GM18519 (cell line): ENCODE measurements around the gene RGS3.
"Not testable (repeated sequence)": the region's sequence is repeated elsewhere in the genome, so short reads cannot be mapped to it uniquely, and the experiment has no call there.

Experiments used
- ATAC-seq: cut with Tn5 transposase; IDR thresholded peaks from one replicate; pipeline ENCODE4 v1.9.1; 2021; ENCODE audit warnings: mild to moderate bottlenecking, moderate library complexity; ENCODE audit not compliant: unreplicated experiment, low FRiP score

RGS3 gene

DNA sequence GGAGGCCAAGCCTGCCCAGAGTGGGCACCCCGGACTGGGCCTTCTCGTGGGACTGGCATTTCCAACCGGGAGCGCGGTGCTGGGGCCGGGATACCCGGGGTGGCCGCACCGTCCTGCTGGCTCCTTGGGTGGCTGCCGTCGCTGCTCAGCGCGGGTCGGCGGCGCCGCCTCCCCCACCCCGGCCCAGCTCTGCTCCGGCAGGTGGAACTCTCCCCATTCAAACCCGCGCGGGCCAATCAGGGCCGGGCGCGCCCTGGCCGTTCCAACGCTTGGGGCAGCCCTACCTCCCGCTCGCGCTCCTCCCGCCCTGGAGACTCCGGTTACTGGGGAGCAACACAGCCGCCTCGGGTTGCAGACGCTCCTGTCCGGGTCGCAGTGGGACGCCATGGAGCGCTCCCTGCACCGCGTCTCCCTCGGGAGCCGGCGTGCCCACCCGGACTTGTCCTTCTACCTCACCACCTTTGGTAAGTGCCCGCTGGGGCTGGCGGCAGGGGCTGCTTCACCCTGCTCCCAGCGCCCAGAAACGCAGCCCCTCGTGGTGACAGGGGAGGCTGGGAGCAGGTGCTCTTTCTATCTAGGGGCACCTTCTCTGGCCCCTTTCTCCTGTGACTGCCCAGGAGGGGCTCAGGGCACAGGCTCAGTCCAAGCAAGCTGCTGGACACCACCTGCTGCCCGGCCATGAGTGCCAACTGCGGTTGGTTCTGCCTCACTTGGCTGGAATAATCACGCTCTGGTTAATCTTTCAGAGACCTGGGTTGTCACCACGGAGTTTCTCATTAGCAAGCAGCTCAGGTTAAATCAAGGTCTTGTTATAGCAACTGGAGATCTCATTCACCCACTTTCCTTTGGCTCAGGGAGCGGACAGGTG is at the start of gene RGS3:
TSS of gene RGS3 (plus strand) at position 310 of the 868 bp plus-strand sequence. CDS start at position 386, 76 bp downstream.
- no peak for ATAC-seq

DNA sequence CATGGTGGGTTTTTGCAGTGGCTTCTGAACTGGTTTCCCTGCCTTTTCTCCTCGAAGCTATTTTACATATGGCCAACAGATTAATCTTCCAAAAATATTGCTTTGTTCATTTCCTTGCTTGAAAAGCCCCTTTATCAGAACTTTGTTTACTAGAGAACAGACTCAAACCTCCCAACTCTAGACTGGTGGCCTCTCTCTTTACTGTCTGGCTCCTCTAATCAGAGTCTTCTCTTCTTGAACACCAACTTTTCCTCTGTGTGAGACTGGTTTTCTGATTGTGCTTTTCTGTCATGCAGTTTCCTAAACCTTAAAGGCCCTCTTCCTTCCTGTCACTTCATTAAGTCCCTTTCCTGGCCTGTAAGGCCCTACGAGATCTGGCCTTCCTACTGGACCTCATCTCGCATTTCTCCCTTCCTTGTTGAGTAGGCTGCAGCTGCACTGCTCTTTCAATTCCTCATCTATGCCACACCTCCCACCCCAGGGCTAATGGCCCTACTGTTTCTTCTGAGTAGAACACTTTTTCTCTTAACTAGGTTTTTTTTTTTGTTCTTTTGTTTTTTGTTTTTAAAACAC is 47.3 kb upstream of the RGS3 start:
- ATAC-seq = no peak

GRCh38 chr9:113417370-113417769 is 46.2 kb upstream of the RGS3 start:
- no peak for ATAC-seq

DNA sequence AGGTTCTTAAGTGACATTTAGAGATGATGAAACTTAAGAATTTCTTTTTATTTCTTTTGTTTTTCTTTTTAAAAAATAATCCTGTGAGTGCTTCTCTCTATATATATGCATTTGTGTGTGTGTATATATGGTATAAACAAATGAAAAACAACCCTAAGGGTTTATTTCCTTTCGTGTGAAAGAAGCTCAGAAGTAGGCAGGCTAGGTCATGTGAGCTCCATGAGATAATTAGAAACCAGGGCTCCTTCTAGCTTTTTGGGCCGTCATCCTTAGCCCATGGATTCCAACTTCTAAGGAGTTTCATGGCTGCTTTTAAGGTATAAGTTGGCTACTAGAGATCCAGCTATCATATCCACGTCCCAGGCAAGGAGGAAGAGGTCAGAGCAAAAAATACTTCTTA is 41.8 kb upstream of the RGS3 start:
- no peak for ATAC-seq

GRCh38 chr9:113425072-113425471 is 38.5 kb upstream of the RGS3 start:
- no peak for ATAC-seq

GRCh38 chr9:113426701-113427100 is 36.8 kb upstream of the RGS3 start:
- ATAC-seq = no peak

DNA sequence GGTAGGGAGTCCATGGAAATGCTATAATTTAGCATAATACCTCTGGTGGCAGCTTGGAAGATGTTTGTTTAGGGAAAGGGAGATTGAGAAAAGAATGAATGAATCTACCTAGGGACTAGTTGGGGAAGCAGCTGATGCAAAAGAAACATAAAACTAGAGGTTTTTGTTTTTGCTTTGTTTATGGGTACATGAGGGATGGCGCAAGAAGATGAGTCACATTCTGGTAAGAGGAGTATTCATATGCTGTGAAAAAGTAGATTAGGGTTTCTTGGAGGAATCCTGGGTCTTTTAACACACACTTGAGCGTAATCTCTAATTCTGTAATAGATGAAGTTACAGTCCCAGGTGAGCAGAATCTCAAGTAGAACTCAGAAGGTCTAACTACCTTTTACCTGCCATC is 35.9 kb upstream of the RGS3 start:
- no peak for ATAC-seq

DNA sequence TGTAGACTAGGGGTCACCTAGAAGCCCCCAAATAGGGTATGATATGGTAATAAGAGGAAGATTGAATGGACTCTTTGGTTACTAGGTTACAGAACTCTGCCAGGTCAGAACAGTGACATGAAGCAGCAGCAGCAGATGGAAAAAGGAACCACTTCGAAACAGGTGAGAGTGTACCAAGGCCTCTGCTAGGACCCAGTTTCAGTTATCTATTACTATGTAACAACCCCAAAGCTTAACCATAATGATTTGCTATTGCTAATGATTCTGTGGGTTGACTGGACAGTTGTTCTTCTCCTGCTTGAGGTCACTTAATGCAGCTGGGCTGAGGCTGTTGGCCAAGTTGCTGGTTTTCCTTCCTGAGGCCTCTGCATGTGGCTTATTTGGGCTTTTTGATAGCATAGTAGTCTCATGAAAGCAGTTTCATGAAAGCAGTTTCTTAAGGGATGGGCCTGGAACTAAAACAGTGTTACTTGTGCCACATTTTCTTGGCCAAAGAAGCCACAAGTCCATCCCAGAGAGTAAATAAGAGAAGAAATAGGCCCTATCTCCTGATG is 35.4 kb upstream of the RGS3 start:
- ATAC-seq = no peak

DNA sequence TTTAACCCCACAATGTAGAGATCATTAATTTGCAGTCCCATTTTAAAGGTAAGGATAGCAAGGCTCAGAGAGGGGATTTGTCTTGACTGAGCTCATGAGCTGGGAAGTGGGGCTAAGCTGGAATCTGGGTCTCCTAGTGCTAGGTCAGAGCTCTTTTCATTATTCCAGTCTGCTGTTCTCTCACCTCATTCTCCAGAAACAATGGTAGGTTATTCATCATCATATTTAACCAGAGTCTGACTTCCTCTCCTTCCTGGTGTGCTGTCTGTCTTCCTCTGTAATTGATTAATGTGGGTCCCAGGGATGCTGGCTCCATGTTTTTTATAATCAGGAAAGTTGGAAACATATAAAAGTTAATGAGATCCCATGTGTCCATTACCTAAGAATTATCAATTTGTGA is 32.3 kb upstream of the RGS3 start:
- no peak for ATAC-seq

DNA sequence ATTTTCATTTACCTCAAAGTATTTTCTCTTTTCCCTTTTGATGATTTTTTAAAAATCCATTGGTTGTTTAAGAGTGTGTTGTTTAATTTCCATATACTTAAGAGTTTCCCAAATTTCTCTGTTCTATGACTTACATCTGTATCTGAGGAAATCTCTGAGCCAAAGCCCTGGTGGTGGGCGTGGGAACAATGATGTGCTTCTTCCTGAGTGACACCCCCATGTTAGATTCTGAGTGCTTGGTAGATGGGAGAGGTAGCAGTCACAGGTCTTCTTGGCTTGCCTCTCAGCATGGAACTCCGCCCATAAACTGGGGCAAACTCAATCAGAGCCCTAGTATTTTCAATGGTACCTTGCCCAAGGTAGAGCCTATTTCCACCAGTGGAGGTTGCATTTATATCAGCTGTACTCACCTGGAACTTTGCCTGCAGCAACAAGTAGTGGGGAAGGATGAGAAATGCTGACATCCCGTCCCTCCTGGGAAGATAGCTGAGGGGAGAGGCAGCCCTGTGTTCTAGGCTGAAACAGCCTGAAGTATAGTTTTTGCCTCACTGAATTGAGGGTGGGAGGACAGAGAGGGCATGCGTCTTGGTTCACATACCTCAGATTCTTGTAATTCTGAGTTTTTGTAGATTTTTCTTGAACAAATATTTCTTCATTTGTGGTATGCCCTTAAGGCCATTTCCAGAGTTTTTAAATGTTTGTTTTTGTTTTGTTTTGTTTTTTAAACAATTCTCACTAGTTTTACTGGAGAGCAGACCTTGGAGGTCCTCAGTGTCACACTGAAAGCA is 26.6 kb upstream of the RGS3 start:
- ATAC-seq = no peak

DNA sequence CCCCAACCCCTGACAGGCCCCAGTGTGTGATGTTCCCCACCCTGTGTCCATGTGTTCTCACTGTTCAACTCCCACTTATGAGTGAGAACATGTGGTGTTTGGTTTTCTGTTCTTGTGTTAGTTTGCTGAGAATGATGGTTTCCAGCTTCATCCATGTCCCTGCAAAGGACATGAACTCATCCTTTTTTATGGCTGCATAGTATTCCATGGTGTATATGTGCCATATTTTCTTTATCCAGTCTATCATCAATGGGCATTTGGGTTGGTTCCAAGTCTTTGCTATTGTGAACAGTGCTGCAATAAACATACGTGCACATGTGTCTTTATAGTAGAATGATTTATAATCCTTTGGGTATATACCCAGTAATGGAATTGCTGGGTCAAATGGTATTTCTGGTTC is 25.8 kb upstream of the RGS3 start:
- ATAC-seq = not testable (repeated sequence)

GRCh38 chr9:113444736-113445135 is 18.8 kb upstream of the RGS3 start:
- ATAC-seq = no peak

- ATAC-seq = no peak
Observed at GRCh38 chr9:113446323-113446740, 17.2 kb upstream of the RGS3 start.

DNA sequence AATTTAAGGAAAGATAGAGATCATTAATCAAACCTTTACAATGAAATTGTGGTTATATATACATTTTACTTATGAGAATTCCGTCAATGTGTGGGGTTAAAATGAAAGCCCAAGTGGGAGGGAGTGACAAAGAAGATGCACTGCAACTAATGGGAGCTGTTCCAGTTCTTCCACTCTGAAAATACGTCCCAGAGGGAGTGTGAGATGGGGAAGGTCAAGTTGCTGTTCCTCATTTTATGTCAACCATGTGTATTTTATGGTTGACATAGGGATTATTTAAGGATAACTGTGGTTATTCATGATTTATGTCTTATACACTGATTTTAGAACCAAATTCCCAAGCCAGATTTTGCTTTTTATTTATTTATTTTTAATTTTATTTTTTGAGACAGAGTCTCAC is 14.2 kb upstream of the RGS3 start:
- ATAC-seq = no peak

DNA sequence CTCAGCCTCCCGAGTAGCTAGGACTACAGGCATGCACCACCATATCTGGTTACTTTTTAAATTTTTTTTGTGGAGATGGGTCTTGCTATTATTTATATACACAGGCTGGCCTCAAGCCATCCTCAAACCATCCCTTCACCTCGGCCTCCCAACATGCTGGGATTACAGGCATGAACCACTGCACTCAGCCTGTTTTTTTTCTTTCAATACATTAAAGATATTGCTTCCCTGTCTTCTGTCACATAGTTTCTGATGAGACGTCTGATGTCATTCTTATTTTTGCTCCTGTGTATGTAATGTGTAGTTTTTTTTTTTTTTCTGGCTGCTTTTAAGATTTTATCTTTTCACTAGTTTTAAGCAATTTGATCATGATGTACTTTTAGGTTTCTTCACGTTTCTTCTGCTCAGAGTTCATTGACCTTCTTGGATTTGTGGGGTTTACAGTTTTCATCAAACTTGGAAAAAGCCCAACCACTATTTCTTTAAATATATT is 11.4 kb upstream of the RGS3 start:
- no peak for ATAC-seq

- ATAC-seq = no peak
Observed at GRCh38 chr9:113454914-113455761, 8.4 kb upstream of the RGS3 start.

DNA sequence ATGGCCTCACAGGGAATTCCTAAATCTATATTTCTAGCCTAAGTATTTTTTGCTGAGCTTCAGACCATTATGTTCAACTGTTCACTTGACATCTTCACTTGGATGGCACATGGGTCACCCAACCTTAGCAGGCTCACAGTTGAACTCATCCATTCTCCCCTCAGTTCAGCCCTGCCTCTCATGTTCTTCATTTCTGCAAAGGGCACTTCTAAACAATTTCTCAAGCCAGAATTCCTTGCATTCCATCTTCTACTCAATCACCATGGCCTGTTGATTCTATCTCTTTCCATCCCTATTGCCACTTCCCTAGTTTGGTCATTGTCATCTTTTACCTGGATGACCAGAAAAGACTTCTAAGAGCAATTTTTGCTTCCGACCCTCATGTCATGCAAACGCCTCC is 7.3 kb upstream of the RGS3 start:
- no peak for ATAC-seq

DNA sequence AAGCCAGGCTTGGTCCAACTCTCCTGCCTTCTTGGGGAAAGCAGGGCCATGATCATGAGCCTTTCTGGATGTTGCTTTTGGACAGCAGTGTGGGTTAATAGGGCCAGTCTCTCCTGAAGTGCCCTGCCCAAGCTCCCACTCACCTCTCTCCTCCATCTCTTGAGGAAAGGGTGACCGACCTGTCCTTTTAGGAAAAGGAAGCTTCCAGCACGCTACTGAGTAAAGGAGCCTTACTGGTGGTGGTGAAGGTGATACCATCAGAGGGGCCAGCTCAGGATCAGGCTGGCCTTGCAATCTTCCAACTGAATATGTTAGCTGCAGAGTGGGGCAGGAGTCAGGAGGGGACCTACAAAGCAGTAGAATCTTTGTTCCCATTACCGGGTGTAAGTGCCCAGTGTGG is 2.2 kb upstream of the RGS3 start:
- ATAC-seq = no peak

DNA sequence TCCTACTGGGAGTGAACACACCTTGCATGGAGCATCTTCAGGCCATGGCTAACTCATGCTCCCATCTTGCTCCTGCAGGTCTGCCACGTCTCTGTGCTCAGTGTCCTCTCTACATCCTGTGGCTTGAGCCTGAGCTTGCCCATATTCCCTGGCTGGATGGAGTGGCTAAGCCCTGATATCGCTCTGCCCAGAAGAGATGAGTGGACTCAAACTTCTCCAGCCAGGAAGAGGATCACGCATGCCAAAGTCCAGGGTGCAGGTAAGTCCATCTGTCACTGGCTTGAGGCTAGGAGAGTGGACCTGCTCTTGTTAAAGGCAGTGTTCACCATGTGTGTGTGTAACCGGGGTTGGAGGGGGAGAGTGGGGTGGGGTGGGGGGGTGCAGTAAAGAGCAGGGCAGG is 1.6 kb upstream of the RGS3 start:
- ATAC-seq = no peak

DNA sequence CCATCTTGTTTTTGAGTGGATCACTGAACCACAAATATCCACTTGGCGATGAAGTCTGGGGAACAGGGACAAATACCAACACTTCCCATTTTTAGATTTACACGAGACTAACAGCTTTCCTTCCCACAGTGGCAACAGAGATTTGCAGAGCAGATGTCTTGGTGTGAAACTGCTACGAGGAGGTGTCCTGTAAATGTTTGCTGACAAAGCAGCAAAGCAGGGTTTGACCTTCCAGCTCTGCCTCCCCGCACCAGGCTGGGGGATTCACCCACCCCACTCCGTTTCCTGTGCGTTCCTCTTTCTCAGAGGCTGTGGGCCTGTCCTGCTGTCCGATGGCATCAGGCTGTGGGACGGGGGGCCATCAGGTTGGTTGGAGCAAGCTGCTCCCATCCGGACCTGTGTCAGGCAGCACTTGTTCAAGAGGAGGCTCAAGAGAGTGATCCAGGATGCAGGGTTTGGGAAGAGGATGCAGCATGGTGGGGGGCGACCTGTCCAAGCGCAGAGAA is 693 bp upstream of the RGS3 start:
- no peak for ATAC-seq
